GM15510 (cell line): Measurements from ENCODE around the gene PCDHGA4.

Experiments
- POLR2A ChIP-seq: IDR thresholded peaks from 3 replicates; pipeline ENCODE4 v1.6.1; 2011; ENCODE audit warnings: borderline replicate concordance; ENCODE audit not compliant: insufficient read length; ENCODE audit errors: extremely low read depth

PCDHGA4 gene

GRCh38 chr5:141399555-141400258, 44.9 kb downstream of the PCDHGA4 start:
- no peak for TF ChIP-seq POLR2A

- TF ChIP-seq POLR2A, result no peak
These were observed 47.9 kb downstream of the PCDHGA4 start, which contains the start of gene PCDHGA9 for GRCh38 chr5:141402553-141403243. PCDHGA9 (plus strand) TSS chr5:141402778; CDS start chr5:141402953, 175 bp downstream.

DNA sequence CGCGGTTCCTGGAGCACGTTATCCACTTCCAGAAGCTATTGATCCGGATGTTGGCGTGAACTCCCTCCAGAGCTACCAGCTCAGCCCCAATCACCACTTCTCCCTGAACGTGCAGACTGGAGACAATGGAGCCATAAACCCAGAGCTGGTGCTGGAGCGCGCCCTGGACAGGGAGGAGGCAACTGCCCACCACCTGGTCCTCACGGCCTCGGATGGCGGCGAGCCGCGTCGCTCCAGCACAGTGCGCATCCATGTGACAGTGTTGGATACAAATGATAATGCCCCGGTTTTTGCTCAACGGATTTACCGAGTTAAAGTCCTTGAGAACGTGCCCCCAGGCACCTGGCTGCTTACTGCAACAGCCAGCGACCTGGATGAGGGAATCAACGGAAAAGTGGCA, 48.6 kb downstream of the PCDHGA4 start:
- TF ChIP-seq POLR2A, result no peak
